GOT3 (cell line): ENCODE results near the gene RERE.

ENCODE experiments used
- DNase-seq: peaks from one replicate; lab custom pipeline; 2025; ENCODE audit warnings: mixed read lengths; lab: John Stamatoyannopoulos, UW

The RERE gene

GRCh38 chr1:8570465-8570864 lies 247.0 kb downstream of the RERE start:
- DNase-seq: no peak

DNA sequence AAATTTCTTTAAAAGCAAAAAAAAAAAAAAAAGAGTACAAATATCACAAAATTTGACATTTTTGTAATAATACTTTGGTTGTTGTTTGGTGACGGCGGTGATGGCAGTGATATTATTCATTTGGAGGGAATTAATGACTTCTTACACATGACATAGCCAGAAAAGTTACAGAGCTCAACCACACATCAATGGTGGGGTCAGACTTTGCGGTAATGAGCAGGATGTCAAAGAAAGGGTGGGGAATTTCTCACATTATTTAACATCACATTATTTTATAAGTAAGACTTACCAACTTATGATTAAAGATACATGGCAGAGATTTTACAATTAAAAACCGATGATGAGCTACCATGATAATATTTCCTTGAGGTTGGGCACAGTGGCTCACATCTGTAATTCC lies 248.2 kb downstream of the RERE start:
- DNase-seq: no peak

DNA sequence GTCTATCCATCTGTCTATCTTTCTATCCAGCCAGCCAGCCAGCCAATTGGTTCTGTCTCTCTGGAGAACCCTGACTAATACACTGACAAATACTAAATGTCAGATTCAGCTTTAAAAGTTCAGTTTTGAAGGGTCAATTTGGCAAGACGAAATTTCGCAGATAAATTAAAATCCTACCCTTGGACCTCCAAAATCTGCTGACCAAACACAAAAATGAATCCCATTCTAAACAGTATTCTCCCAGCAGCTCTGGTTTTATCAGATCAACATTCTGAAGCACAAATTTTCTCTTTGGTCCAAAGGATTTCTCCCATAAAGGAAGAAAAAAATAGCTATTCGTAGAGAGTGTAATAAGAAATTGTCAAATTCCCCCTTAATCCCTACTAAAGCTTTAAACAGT lies 248.6 kb downstream of the RERE start:
- DNase-seq: no peak

GRCh38 chr1:8567146-8567545 lies 250.3 kb downstream of the RERE start:
- no peak for DNase-seq

DNA sequence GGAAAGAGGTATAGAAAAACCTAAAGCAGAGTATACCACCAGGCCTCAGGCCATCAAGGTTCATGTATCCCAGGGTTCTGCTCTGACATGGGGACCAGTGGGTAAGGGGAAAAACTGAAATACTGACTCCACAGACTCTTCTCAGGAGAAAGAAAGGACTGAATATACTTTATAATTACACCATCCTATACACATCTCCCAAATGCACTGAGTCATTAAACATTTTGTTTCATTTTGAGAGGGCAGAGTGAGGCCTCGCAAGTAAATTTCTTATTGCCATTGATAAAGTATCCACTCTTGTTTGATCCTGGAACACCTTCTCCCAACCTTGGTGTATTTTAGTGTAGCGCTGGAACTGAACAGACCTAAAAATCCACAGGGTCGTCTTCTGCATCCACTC lies 251.6 kb downstream of the RERE start:
- DNase-seq: no peak

GRCh38 chr1:8563944-8564537 lies 253.4 kb downstream of the RERE start:
- no peak for DNase-seq

- no peak for DNase-seq
Observed at GRCh38 chr1:8562881-8563865, 254.3 kb downstream of the RERE start.

- no peak for DNase-seq
Observed at GRCh38 chr1:8562222-8562621, 255.2 kb downstream of the RERE start.

DNA sequence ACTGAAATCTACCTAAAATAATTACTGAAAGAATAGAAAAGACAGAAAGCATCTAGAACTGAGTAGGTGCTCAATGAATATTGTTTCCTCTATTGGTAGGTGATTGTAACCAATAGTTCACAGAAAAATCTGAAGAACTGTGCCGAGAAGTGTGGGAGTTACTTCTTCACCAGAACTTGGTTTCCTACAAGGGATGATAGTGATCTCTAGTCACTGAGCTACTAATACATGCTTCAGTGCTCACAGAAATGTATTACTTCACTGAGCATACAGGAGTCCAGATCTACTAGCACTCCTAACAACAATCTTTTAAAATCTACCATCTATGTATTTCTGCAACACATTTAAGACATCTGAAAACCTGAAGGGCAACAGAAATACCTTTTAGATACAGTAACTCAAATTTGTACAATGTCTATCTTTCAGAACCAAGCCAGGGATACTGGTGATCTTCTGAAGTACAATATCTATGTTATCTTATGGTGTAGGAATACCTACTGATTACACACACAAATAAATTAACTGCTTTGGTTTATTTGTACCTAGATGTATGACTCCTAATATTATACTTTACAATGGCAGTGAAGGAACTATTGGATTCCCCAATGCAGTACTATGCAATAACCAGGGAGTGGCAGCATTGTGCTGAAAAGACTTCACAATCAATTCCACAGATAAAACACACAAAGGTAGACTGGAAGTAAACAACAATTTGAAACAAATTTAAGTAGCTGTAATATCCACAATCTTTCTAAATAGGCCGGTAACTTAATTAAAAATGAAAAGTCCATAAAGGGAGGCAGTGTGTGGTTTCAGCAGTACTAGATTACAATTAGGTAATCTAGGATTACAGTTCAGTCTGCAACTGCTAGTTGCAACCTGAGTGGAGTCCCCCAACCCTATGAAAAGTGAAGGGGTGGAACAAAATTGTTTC lies 256.6 kb downstream of the RERE start:
- DNase-seq: no peak

DNA sequence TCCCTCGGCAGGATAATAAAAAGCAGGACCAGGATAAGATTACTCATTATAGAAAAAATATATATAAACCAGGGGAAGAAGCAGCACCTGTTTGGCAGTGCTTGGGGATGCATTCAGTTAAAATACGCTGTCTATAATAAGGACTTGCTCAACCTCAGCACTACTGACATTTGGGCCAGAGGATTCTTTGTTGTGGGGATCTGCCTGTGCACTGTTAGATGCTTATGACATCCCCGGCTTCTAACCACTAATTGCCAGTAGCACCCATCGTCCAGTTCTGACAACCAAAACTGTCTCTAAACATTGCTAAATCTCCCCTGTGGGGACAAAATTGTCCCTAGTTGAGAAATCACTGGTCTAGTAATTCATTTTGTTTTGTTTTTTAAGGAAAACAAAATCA lies 257.4 kb downstream of the RERE start:
- no peak for DNase-seq

- no peak for DNase-seq
Observed at GRCh38 chr1:8555582-8555981, 261.9 kb downstream of the RERE start.

- DNase-seq: no peak
Observed at GRCh38 chr1:8554956-8555534, 262.4 kb downstream of the RERE start.

GRCh38 chr1:8552820-8553397 lies 264.5 kb downstream of the RERE start:
- no peak for DNase-seq

DNA sequence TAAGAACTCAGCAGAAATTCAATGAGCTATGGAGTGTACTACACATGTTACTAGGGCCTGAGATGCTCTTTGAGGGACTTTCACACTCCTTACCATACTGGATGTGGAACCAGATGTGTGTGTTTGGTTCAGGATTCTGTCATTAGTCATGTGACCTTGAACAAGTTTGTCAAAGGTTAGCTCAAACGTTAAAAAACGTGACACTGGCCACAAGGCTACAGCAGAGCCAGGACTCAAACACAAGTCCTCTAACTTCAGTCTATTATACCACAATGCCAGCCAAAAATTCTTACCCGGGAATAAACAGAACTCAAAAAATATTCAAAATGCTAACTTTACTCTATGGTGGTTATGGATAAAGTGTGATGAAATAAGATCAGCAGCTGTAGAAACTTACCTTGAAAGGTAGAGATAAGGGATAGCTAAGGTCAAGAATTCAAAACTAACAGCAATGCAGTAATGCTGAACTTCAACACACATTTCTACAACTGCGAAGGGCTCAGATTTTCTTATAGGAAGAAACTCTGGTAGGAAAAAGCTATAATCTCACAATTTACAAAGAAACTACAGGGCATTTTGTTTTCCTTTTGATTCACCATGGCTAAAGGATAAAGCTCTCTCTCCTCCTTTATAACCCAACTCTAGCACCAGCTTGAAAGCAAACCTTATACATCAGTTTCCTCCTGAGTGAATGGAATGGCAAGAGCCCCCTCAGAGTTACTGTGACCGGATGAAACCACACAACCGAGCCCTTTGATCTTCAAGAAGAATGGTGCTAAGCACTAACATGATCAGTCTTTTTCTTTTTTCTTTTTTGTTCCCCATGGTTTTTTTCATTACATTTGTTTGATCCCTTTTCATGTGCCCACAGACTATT lies 265.6 kb downstream of the RERE start:
- no peak for DNase-seq

- DNase-seq: no peak
Observed at GRCh38 chr1:8551057-8551456, 266.4 kb downstream of the RERE start.

GRCh38 chr1:8547791-8548190 lies 269.6 kb downstream of the RERE start:
- DNase-seq: no peak

- no peak for DNase-seq
Observed at GRCh38 chr1:8545078-8545477, 272.4 kb downstream of the RERE start.

- DNase-seq: no peak
Observed at GRCh38 chr1:8544644-8545043, 272.8 kb downstream of the RERE start.

- DNase-seq: no peak
Observed at GRCh38 chr1:8543965-8544364, 273.5 kb downstream of the RERE start.

DNA sequence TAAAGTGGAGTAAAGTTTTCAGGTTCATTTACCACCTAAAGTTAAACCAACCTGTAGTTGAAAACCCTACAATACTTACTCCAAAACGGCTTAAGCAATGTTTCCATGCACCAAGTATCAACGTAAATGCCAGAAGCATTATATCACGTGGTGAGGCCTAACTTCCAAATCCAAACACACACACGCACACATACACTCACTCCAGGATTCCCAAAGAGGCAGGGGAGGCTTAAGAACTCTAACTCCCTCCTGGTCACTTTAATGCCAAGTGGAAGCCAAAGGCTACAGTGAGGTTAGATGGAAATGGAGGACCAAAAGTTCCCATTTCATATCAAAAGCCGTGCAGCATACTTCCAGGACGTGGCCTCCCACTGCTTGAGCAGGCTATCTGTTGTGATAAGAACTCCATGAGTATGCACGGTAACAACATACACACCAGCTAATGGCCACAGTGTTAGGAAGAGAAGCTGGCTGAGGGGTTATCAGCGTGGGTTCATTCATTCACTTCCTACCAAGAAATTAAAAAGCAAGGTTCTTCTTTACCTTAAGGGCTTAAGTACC lies 275.4 kb downstream of the RERE start:
- DNase-seq: no peak
